H9 (cell line): ENCODE data around the gene CDKAL1. TPM values are rescaled to one million over a fixed set of nuclear protein-coding genes. Genes with fewer than 3 reads are reported as not detected.
"Not testable (repeated sequence)": the region's sequence is repeated elsewhere in the genome, so short reads cannot be mapped to it uniquely, and the experiment has no call there.

Source experiments
- DNase-seq: peaks from one replicate; pipeline ENCODE4 v3.0.0-alpha.2; 2017
- H2AFZ ChIP-seq: one replicate; pipeline ENCODE4 v1.6.1; 2013; ENCODE audit warnings: mild to moderate bottlenecking, low read length, control low read depth, moderate library complexity
- H2AK5ac ChIP-seq: 2 replicates; pipeline ENCODE4 v1.6.1; 2013; ENCODE audit warnings: low read length, control low read depth, mixed read lengths; ENCODE audit not compliant: insufficient read length
- H2BK120ac ChIP-seq: one replicate; pipeline ENCODE4 v1.6.1; 2013; ENCODE audit warnings: low read depth, mild to moderate bottlenecking, low read length, control low read depth, inconsistent platforms; ENCODE audit not compliant: poor library complexity, severe bottlenecking
- H2BK12ac ChIP-seq: 2 replicates; pipeline ENCODE4 v1.6.1; 2013; ENCODE audit warnings: low read length, control low read depth, mixed read lengths, low read depth; ENCODE audit not compliant: insufficient read length
- H2BK15ac ChIP-seq: 2 replicates; pipeline ENCODE4 v1.6.1; 2013; ENCODE audit warnings: low read depth, low read length, control low read depth
- H2BK20ac ChIP-seq: one replicate; pipeline ENCODE4 v1.6.1; 2013; ENCODE audit warnings: low read depth, mild to moderate bottlenecking, low read length, control low read depth, inconsistent platforms; ENCODE audit not compliant: poor library complexity, severe bottlenecking
- H2BK5ac ChIP-seq: 2 replicates; pipeline ENCODE4 v1.6.1; 2013; ENCODE audit warnings: low read length, control low read depth, mixed read lengths; ENCODE audit not compliant: insufficient read length
- H3K14ac ChIP-seq: 2 replicates; pipeline ENCODE4 v1.6.1; 2013; ENCODE audit warnings: low read length, control low read depth; ENCODE audit not compliant: insufficient read depth
- H3K18ac ChIP-seq: 2 replicates; pipeline ENCODE4 v1.6.1; 2013; ENCODE audit warnings: low read depth, mild to moderate bottlenecking, mixed read lengths, low read length, control low read depth; ENCODE audit not compliant: insufficient read length
- H3K23ac ChIP-seq: 2 replicates; pipeline ENCODE4 v1.6.1; 2013; ENCODE audit warnings: low read length, control low read depth, mixed read lengths, low read depth; ENCODE audit not compliant: insufficient read length
- H3K23me2 ChIP-seq: 2 replicates; pipeline ENCODE4 v1.6.1; 2013; ENCODE audit warnings: low read depth, mild to moderate bottlenecking, mixed read lengths, low read length, control low read depth; ENCODE audit not compliant: insufficient read length, poor library complexity, severe bottlenecking
- H3K27ac ChIP-seq: 2 replicates; pipeline ENCODE4 v1.5.1; 2013; ENCODE audit warnings: low read length, control low read depth, mixed read lengths, low read depth; ENCODE audit not compliant: insufficient read length
- H3K27me3 ChIP-seq: 2 replicates; pipeline ENCODE4 v1.6.1; 2013; ENCODE audit warnings: low read length, control low read depth, inconsistent platforms; ENCODE audit not compliant: insufficient read depth
- H3K4ac ChIP-seq: 2 replicates; pipeline ENCODE4 v1.6.1; 2013; ENCODE audit warnings: low read depth, mild to moderate bottlenecking, control low read depth, inconsistent platforms, low read length, moderate library complexity
- H3K4me1 ChIP-seq: 2 replicates; pipeline ENCODE4 v1.6.1; 2013; ENCODE audit warnings: low read length, control low read depth, inconsistent platforms; ENCODE audit not compliant: insufficient read depth
- H3K4me2 ChIP-seq: 2 replicates; pipeline ENCODE4 v1.6.1; 2013; ENCODE audit warnings: low read length, control low read depth, mixed read lengths; ENCODE audit not compliant: insufficient read length, insufficient read depth
- H3K56ac ChIP-seq: 2 replicates; pipeline ENCODE4 v1.6.1; 2013; ENCODE audit warnings: low read depth, mild to moderate bottlenecking, mixed read lengths, low read length, control low read depth; ENCODE audit not compliant: insufficient read length
- H3K79me1 ChIP-seq: 2 replicates; pipeline ENCODE4 v1.6.1; 2013; ENCODE audit warnings: low read depth, mild to moderate bottlenecking, moderate library complexity, low read length, control low read depth, inconsistent platforms; ENCODE audit not compliant: insufficient read depth, poor library complexity, severe bottlenecking
- H3K79me2 ChIP-seq: 2 replicates; pipeline ENCODE4 v1.6.1; 2013; ENCODE audit warnings: low read length, control low read depth, inconsistent platforms; ENCODE audit not compliant: insufficient read depth
- H3K9ac ChIP-seq: 2 replicates; pipeline ENCODE4 v1.6.1; 2013; ENCODE audit warnings: low read length, control low read depth, mixed read lengths; ENCODE audit not compliant: insufficient read length; ENCODE audit errors: extremely low read depth
- H3K9me3 ChIP-seq: one replicate; pipeline ENCODE4 v1.6.1; 2013; ENCODE audit warnings: low read depth, low read length, inconsistent platforms; ENCODE audit not compliant: control insufficient read depth
- H3T11ph ChIP-seq: one replicate; pipeline ENCODE4 v1.6.1; 2013; ENCODE audit warnings: mild to moderate bottlenecking, low read length, control low read depth, inconsistent platforms
- H4K20me1 ChIP-seq: one replicate; pipeline ENCODE4 v1.6.1; 2013; ENCODE audit not compliant: control insufficient read depth, insufficient read length, insufficient read depth
- H4K5ac ChIP-seq: 2 replicates; pipeline ENCODE4 v1.6.1; 2013; ENCODE audit warnings: low read depth, mild to moderate bottlenecking, mixed read lengths, low read length, control low read depth; ENCODE audit not compliant: insufficient read length
- H4K8ac ChIP-seq: replicated peaks from 2 replicates; pipeline ENCODE4 v1.6.1; 2013; ENCODE audit warnings: low read length, control low read depth, mixed read lengths, low read depth; ENCODE audit not compliant: insufficient read length
- H4K91ac ChIP-seq: 2 replicates; pipeline ENCODE4 v1.6.1; 2013; ENCODE audit warnings: low read depth, mild to moderate bottlenecking, moderate library complexity, mixed read lengths, low read length, control low read depth; ENCODE audit not compliant: insufficient read length
- H3K27ac Mint-ChIP-seq, 3 experiments: 2 replicates in 2 of 3; 3 replicates in 1 of 3; pipeline ENCODE4 v1.8.0; 2020 to 2021; ENCODE audit warnings: mixed read lengths in 3 of 3, mild to moderate bottlenecking in 1 of 3, moderate library complexity in 1 of 3
- H3K27me3 Mint-ChIP-seq: 2 replicates; pipeline ENCODE4 v1.8.0; 2021; ENCODE audit warnings: low read depth, mild to moderate bottlenecking, moderate library complexity, mixed read lengths
- H3K36me3 Mint-ChIP-seq, 3 experiments: 2 replicates in 2 of 3; 3 replicates in 1 of 3; pipeline ENCODE4 v1.8.0; 2020 to 2021; ENCODE audit warnings: low read depth in 3 of 3, mixed read lengths in 3 of 3; ENCODE audit not compliant: insufficient read depth in 1 of 3
- H3K4me1 Mint-ChIP-seq, 2 experiments: 2 replicates each; pipeline ENCODE4 v1.8.0; 2020; ENCODE audit warnings: mixed read lengths in 2 of 2
- H3K4me3 Mint-ChIP-seq, 2 experiments: 2 replicates in 1 of 2; 3 replicates in 1 of 2; pipeline ENCODE4 v1.8.0; 2020 to 2021; ENCODE audit warnings: mild to moderate bottlenecking in 2 of 2, mixed read lengths in 2 of 2, moderate library complexity in 1 of 2
- H3K9me3 Mint-ChIP-seq, 2 experiments: 2 replicates in 1 of 2; 3 replicates in 1 of 2; pipeline ENCODE4 v1.8.0; 2020; ENCODE audit warnings: mild to moderate bottlenecking in 2 of 2, mixed read lengths in 2 of 2, moderate library complexity in 1 of 2
- WGBS: extraction: QIAGEN DNeasy Blood & Tissue Kit; methylation state at CpG from one replicate; pipeline ENCODE4 v1.1.7; 2013; ENCODE audit warnings: missing lambda C conversion rate, low lambda C conversion rate, mixed read lengths; ENCODE audit not compliant: insufficient read length; ENCODE audit errors: extremely low coverage; 5-methylcytosine and 5-hydroxymethylcytosine counted together
- total RNA-seq: library from RNA; stranded (reverse); gene quantifications from 2 replicates; pipeline ENCODE4 v1.2.1, GENCODE V29; 2021
- TF ChIP-seq, protein P1 (sequence below): fragments of 200-600 bp; sonication (generic); conservative IDR thresholded peaks from 3 replicates; pipeline ENCODE4 v1.8.0; 2021; ENCODE audit warnings: antibody characterized with exemption, mild to moderate bottlenecking

The CDKAL1 gene
- total RNA-seq, 1 experiment from 2014 or later: 23.0 TPM

DNA sequence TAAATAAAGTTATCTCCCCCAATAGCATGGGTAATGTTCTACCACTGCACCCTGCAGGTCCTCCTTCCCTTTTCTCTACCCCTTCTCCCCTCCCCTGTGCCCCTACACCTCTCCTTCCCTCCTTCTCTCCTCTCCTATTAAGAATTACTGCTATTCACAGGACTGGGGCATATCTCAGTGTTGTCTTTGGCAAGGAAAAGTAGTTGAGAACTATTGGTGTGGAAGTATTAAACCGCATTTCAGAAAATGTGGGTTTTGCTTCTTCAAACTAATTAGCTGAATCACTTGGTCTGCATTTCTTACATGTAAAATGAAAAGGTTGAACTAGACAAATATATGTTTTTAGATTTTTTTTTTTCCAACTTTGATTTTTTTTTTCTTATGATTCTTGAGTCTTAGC lies 296.3 kb downstream of the CDKAL1 start:
- Histone ChIP-seq H3K27ac (no peak overlapping the region), H3K9ac (no peak overlapping the region), H2AK5ac (no peak overlapping the region), H3T11ph (no peak overlapping the region), H3K23ac (no peak overlapping the region), H3K56ac (no peak overlapping the region), H3K79me1 (no peaks in the 10 kb centered on the region), H3K14ac (no peak overlapping the region), H2BK120ac (no peak overlapping the region), H3K4me1 (peaks cover 6% of the 10 kb centered on the region; the same call in 1 of the 2 replicates), H2AFZ (no peak overlapping the region), H2BK5ac (no peak overlapping the region), H3K9me3 (no peaks in the 10 kb centered on the region), H4K91ac (no peak overlapping the region), H3K18ac (no peak overlapping the region), H2BK15ac (no peak overlapping the region), H3K23me2 (no peaks in the 10 kb centered on the region), H4K5ac (no peak overlapping the region), H3K4ac (no peak overlapping the region), H2BK12ac (no peak overlapping the region), H3K79me2 (no peaks in the 10 kb centered on the region), H3K27me3 (no peaks in the 10 kb centered on the region), H2BK20ac (no peak overlapping the region), H3K4me2 (no peak overlapping the region), H4K8ac (no peak overlapping the region), H4K20me1 (no peaks in the 10 kb centered on the region)
- DNase-seq: no peak
- no CpG with 5 or more reads among the region's 1 CpG for WGBS
- TF ChIP-seq, protein P1, sequence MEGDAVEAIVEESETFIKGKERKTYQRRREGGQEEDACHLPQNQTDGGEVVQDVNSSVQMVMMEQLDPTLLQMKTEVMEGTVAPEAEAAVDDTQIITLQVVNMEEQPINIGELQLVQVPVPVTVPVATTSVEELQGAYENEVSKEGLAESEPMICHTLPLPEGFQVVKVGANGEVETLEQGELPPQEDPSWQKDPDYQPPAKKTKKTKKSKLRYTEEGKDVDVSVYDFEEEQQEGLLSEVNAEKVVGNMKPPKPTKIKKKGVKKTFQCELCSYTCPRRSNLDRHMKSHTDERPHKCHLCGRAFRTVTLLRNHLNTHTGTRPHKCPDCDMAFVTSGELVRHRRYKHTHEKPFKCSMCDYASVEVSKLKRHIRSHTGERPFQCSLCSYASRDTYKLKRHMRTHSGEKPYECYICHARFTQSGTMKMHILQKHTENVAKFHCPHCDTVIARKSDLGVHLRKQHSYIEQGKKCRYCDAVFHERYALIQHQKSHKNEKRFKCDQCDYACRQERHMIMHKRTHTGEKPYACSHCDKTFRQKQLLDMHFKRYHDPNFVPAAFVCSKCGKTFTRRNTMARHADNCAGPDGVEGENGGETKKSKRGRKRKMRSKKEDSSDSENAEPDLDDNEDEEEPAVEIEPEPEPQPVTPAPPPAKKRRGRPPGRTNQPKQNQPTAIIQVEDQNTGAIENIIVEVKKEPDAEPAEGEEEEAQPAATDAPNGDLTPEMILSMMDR: no peak
- no peak overlapping the region for H3K4me3 Mint-ChIP-seq
- H3K4me1 Mint-ChIP-seq: peaks cover 21 to 23% of the 10 kb centered on the region in 2 experiments
- H3K9me3 Mint-ChIP-seq: no peaks in the 10 kb centered on the region
- H3K27ac Mint-ChIP-seq: no peak overlapping the region
- no peaks in the 10 kb centered on the region for H3K27me3 Mint-ChIP-seq
- peaks cover 0 to 3% (median 0%) of the 10 kb centered on the region in 3 experiments; a peak in 2 of 7 replicates for H3K36me3 Mint-ChIP-seq

DNA sequence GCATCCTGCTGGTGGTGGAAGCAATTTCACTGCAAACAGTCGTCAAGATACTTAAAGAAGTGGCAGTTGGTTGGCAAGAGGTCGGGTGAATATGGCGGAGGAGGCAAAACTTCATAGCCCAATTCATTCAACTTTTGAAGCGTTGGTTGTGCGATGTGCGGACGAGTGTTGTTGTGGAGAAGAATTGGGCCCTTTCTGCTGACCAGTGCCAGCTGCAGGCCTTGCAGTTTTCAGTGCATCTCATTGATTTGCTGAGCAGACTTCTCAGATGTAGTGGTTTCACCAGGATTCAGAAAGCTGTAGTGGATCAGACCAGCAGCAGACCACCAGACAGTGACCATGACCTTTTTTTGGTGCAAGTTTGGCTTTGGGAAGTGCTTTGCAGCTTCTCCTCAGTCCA lies 297.0 kb downstream of the CDKAL1 start:
- not testable (repeated sequence) for H3K9ac ChIP-seq, H3K4me3 Mint-ChIP-seq, H3K79me2 ChIP-seq, H2BK20ac ChIP-seq, H3K23ac ChIP-seq, H3K36me3 Mint-ChIP-seq, H3K18ac ChIP-seq, H3K4me2 ChIP-seq, H3K56ac ChIP-seq, H2AFZ ChIP-seq, H3K27ac ChIP-seq, H4K8ac ChIP-seq, H2BK15ac ChIP-seq, H3K4ac ChIP-seq, H4K5ac ChIP-seq, H2BK5ac ChIP-seq, H3K27me3 Mint-ChIP-seq, H3K9me3 ChIP-seq, H3K79me1 ChIP-seq, H3T11ph ChIP-seq, H3K9me3 Mint-ChIP-seq, H3K4me1 ChIP-seq, H4K20me1 ChIP-seq, H3K27me3 ChIP-seq, H3K14ac ChIP-seq, H2AK5ac ChIP-seq, H2BK120ac ChIP-seq, H3K23me2 ChIP-seq, H2BK12ac ChIP-seq, DNase-seq, H4K91ac ChIP-seq
- Mint-ChIP-seq H3K4me1 (peaks cover 21 to 28% of the 10 kb centered on the region in 2 experiments), H3K27ac (peak overlapping the region in 1 of 3 experiments; percentile 29; a peak in 1 of 7 replicates)
- WGBS: no CpG with 5 or more reads among the region's 7 CpGs
